SHP77 treated with DMSO at 0.1 percent for 48 hours (cell line): Measurements from ENCODE around the gene APBB3.

Experiments used
- DNase-seq: peaks from one replicate; lab custom pipeline; 2025; lab: John Stamatoyannopoulos, UW

APBB3 gene

DNA sequence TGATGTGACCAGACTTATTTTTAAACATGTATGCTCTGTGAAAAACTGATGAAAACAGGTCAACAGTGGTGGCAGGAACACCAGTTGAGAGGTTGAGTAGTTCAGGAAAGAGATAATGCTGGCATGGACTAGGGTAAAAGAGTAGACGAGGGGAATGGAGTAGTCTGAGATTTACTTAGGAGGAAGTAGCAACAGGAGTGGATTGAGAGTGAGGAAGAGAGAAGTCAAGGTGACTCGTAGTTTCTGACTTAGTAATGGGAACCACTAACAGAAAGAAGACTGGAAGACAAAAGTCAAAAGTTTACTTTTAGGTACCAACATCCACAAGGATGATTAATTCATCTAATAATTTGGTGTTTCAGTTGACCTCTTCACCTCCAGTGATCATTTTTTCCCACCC is 10.7 kb downstream of the APBB3 start:
- DNase-seq = no peak

DNA sequence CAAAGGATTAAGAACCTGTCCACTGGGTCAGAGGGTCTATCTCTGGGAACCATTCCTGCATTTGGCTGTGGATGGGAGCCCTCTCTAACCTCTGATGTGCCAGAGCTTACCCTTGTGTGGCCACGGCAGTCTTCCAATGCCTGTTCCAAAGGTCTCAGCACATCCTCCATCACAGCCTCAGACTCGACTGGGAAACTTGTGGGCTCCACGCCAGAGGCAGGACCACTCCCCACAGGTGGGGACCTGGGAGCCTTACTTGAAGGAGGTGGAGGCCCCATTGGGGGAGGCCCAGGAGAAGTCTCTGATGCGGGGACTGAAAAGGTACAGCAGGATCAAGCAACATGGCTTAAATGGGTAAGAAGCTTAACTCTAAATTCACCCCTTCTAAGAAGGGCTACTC is 12.5 kb downstream of the APBB3 start:
- DNase-seq = no peak

DNA sequence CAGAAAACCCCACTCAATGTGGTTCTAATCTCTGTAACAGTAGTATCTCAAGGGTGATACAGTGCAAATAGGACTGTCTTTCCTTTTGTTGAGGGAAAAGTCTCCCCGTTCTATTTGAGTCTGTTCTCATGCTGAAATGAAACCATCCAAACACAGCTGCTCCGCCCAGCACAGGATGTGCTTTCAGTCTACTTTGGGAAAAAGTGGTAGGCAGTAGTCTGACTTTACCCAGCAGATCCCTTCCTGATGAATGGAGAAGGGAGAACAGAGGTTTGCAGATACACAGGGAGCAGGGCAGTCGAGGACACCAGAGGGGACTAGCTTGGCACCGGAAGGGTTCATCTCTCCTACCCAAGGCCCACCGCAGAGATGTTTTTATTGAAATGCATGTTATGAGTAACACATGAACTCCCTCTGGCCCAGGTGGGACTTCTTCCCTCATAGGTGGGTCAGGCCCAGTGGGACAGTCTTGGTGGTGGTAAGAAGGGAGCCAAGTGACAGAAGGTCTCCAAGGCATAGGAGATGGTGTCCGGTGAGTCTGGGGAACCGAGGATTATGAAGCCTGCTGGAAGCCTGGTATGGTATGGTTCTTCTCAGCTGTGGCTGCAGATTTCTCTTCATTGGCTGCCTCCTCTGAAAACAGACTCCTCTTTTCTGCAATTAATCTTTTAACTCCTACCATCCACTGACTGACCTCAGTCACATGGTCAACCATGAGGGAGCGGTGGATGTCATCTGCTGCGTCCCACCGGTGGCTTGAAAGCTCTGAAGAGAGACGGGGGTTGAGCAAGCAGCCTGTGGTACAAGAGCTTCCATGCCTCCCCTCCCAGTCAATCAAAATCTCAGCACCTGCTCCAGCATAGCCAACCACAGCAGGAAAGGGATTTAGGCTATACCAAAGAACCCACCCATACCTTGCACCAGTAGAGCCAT is 14.0 kb downstream of the APBB3 start:
- DNase-seq = no peak

GRCh38 chr5:140549237-140550144 is 14.9 kb downstream of the APBB3 start:
- no peak for DNase-seq

DNA sequence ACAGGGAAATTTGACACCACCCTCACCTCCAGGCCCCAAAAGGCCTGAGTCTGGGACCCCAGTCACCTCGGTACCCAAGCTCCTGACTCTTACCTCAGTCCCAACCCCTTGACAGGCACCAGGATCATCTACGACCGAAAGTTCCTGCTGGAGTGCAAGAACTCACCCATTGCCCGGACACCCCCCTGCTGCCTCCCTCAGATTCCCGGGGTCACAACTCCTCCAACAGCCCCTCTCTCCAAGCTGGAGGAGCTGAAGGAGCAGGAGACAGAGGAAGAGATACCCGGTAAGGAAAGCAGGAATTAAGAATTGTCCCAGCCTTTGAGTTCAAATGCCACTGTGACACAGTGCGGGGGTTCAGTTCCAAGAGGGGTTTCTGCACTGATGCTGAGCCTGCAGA is 15.6 kb downstream of the APBB3 start:
- DNase-seq = no peak

DNA sequence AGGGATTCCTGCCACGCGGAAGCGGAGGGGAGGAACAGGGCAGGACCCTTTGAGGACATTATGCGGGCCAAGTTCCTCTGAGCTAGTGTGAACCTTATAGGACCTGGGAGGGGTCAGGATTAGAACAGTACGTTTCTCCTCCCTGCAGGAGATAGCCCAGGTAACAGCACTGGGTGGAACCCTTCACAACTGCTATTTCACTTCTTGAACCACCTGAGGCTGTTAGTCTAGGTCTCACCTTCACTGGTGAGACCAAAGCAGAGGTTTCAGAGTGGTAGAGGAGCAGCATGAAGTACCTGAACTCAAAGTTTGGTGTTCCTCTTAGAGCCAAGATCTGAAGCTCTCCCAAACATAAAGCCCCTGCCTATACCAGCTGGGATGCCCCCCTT is 16.1 kb downstream of the APBB3 start:
- no peak for DNase-seq

DNA sequence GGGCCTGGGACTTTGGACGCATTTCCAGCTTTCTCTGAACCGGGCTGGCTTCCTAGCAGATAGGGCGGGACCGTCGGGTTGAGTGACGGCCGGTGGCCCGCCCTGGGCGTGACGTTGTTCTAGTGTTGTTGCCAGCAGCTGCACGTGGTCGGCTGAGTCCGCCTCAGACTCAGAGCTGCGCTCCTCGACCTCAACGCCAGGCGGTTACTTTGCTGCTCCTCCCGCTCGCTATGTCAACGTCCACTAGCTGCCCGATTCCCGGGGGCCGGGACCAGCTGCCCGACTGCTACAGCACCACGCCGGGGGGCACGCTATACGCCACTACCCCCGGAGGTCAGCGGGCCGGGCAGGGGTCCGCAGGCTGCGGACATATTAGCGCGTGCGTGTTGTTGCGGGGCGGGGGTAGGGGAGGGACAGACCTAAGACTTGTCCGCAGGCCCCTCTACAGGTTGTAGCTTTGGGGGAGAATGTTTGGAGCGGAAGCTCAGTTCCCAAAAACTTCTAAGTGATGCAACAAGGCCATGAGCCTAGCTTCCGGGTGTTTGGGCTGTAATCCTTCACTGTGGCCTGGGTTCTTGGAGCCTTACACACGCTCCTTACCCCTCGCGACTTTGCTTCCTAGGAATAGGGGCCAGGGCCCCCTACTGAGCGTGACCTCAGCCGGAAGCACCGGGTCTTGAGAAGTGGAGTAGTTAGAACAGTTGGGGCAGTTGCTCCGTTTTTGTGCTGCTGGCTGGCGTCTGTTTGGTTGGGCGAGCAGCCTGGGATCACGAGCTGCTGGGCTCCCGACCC is 16.7 kb downstream of the APBB3 start, which contains the start of gene EIF4EBP3:
TSS of gene EIF4EBP3 (plus strand) at position 155 of the 792 bp plus-strand sequence. CDS start at position 231, 76 bp downstream.
- DNase-seq = peak; percentile 85

- DNase-seq = no peak
Measured at GRCh38 chr5:140546851-140547507, 17.4 kb downstream of the APBB3 start.

DNA sequence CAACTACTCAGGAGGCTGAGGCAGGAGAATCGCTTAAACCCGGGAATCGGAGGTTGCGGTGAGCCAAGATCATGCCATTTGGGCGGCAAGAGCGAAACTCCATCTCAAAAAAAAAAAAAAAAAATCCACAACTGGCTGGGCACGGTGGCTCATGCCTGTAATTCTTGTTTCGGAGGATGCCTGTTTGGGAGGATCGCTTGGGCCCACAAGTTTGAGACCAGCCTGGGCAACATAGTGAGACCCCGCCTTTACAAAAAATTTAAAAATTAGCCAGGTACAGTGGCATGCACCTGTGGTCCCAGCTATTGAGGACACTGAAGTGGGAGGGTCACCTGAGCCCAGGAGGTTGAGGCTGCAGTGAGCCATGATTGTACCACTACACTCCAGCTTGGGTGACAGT is 18.8 kb downstream of the APBB3 start:
- DNase-seq = no peak

- no peak for DNase-seq
Measured at GRCh38 chr5:140544986-140545385, 19.4 kb downstream of the APBB3 start.

- no peak for DNase-seq
Measured at GRCh38 chr5:140542972-140543371, 21.4 kb downstream of the APBB3 start.

- DNase-seq = no peak
Measured at GRCh38 chr5:140540227-140540626, 24.2 kb downstream of the APBB3 start.

DNA sequence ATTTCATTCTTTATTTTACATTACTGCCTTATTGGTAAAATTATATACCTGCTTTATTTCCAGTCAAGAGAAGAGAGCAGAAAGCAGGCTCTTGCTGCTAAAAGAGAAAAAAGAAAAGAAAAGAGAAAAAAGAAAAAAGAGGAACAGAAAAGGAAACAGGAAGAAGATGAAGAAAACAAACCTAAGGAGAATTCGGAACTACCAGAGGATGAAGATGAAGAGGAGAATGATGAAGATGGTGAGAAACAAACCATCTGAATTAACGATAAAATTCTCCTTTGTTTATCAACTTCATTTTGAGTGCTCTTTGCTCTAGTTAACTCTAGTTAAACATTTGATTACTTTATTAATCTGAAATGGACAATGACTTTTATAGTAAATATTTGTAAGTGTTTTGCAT is 40.4 kb downstream of the APBB3 start:
- DNase-seq = no peak

DNA sequence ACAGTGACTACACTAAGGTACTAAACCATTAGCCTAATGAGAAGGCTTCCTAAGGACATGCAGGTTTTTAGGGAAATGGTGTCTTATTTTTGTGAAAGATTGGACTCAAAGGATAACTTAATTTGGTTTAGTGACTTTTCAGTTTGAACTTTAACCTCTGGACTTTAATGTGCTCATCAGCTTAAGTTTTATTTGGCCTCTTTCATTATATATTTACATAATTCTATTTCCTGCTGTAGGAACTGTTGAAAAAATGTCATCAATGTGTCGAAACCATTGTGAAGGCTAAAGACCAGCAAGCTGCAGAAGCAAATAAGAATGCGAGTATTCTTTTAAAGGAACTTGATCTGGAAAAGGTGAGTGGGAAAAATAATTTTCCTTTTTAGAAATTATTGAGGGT is 51.3 kb downstream of the APBB3 start:
- DNase-seq = no peak

DNA sequence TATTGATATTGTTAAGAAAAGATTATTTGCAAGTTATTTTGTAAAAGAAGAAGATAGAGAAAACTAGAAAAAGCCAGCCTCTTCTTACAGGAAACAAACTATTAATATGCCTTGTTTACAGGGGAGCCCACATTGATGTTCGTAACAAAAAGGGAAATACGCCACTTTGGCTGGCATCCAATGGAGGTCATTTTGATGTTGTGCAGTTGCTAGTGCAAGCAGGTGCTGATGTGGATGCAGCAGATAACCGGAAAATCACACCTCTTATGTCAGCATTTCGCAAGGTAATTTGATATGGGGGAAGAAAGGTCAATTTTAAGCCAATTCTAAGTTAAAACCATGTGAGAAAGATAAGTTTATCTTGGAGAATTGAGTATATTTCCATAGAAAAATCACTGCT is 54.5 kb downstream of the APBB3 start:
- DNase-seq = no peak
